HG03175 (cell line): ENCODE data around the gene HMMR.
"Not testable (repeated sequence)": the region's sequence is repeated elsewhere in the genome, so short reads cannot be mapped to it uniquely, and the experiment has no call there.

Experiments used
- ATAC-seq: cut with Tn5 transposase; IDR thresholded peaks from one replicate; pipeline ENCODE4 v1.9.1; 2021; ENCODE audit warnings: mild to moderate bottlenecking, moderate library complexity; ENCODE audit not compliant: unreplicated experiment

HMMR gene

GRCh38 chr5:163460562-163461171, at the start of gene HMMR:
Gene HMMR, plus strand, starts transcription at chr5:163460632. Its CDS starts 61 bp downstream, at chr5:163460693.
- ATAC-seq, result no peak

- ATAC-seq, result not testable (repeated sequence)
Measured at GRCh38 chr5:163415673-163416072, 44.8 kb upstream of the HMMR start.

GRCh38 chr5:163424836-163425235, 35.6 kb upstream of the HMMR start:
- ATAC-seq, result no peak

GRCh38 chr5:163426128-163426527, 34.3 kb upstream of the HMMR start:
- not testable (repeated sequence) for ATAC-seq

GRCh38 chr5:163432544-163432943, 27.9 kb upstream of the HMMR start:
- no peak for ATAC-seq

- ATAC-seq, result no peak
Measured at GRCh38 chr5:163433271-163433670, 27.2 kb upstream of the HMMR start.

GRCh38 chr5:163434401-163434866, 26.0 kb upstream of the HMMR start:
- no peak for ATAC-seq

- no peak for ATAC-seq
Measured at GRCh38 chr5:163436515-163436914, 23.9 kb upstream of the HMMR start.

GRCh38 chr5:163437011-163437308, 23.5 kb upstream of the HMMR start:
- no peak for ATAC-seq

GRCh38 chr5:163437309-163438182, 22.9 kb upstream of the HMMR start, which contains the start of gene CCNG1:
Gene CCNG1, plus strand, starts transcription at chr5:163437595. Its CDS starts 1,662 bp downstream, at chr5:163439257.
- ATAC-seq, result peak; percentile 97

- ATAC-seq, result no peak
Measured at GRCh38 chr5:163439092-163439425, 21.4 kb upstream of the HMMR start.

- ATAC-seq, result no peak
Measured at GRCh38 chr5:163440954-163441353, 19.5 kb upstream of the HMMR start.

GRCh38 chr5:163444526-163444925, 15.9 kb upstream of the HMMR start:
- no peak for ATAC-seq

GRCh38 chr5:163445345-163445744, 15.1 kb upstream of the HMMR start:
- ATAC-seq, result no peak

- ATAC-seq, result no peak
Measured at GRCh38 chr5:163447191-163447590, 13.2 kb upstream of the HMMR start.

- no peak for ATAC-seq
Measured at GRCh38 chr5:163447875-163448274, 12.6 kb upstream of the HMMR start.

- ATAC-seq, result no peak
Measured at GRCh38 chr5:163448491-163448890, 11.9 kb upstream of the HMMR start.

GRCh38 chr5:163451489-163451888, 8.9 kb upstream of the HMMR start:
- no peak for ATAC-seq

- no peak for ATAC-seq
Measured at GRCh38 chr5:163453705-163454104, 6.7 kb upstream of the HMMR start.

- not testable (repeated sequence) for ATAC-seq
Measured at GRCh38 chr5:163455406-163455805, 5.0 kb upstream of the HMMR start.

- no peak for ATAC-seq
Measured at GRCh38 chr5:163456029-163456589, 4.3 kb upstream of the HMMR start.

- no peak for ATAC-seq
Measured at GRCh38 chr5:163456840-163457239, 3.6 kb upstream of the HMMR start.
